H9 (cell line): Measurements from ENCODE around the gene SLC4A5. TPM values are rescaled to one million over a fixed set of nuclear protein-coding genes. Genes with fewer than 3 reads are reported as not detected.

Source experiments
- DNase-seq: peaks from one replicate; pipeline ENCODE4 v3.0.0-alpha.2; 2017
- H2AFZ ChIP-seq: one replicate; pipeline ENCODE4 v1.6.1; 2013; ENCODE audit warnings: mild to moderate bottlenecking, low read length, control low read depth, moderate library complexity
- H2AK5ac ChIP-seq: 2 replicates; pipeline ENCODE4 v1.6.1; 2013; ENCODE audit warnings: low read length, control low read depth, mixed read lengths; ENCODE audit not compliant: insufficient read length
- H2BK120ac ChIP-seq: one replicate; pipeline ENCODE4 v1.6.1; 2013; ENCODE audit warnings: low read depth, mild to moderate bottlenecking, low read length, control low read depth, inconsistent platforms; ENCODE audit not compliant: poor library complexity, severe bottlenecking
- H2BK12ac ChIP-seq: 2 replicates; pipeline ENCODE4 v1.6.1; 2013; ENCODE audit warnings: low read length, control low read depth, mixed read lengths, low read depth; ENCODE audit not compliant: insufficient read length
- H2BK15ac ChIP-seq: 2 replicates; pipeline ENCODE4 v1.6.1; 2013; ENCODE audit warnings: low read depth, low read length, control low read depth
- H2BK20ac ChIP-seq: one replicate; pipeline ENCODE4 v1.6.1; 2013; ENCODE audit warnings: low read depth, mild to moderate bottlenecking, low read length, control low read depth, inconsistent platforms; ENCODE audit not compliant: poor library complexity, severe bottlenecking
- H2BK5ac ChIP-seq: 2 replicates; pipeline ENCODE4 v1.6.1; 2013; ENCODE audit warnings: low read length, control low read depth, mixed read lengths; ENCODE audit not compliant: insufficient read length
- H3K14ac ChIP-seq: 2 replicates; pipeline ENCODE4 v1.6.1; 2013; ENCODE audit warnings: low read length, control low read depth; ENCODE audit not compliant: insufficient read depth
- H3K18ac ChIP-seq: 2 replicates; pipeline ENCODE4 v1.6.1; 2013; ENCODE audit warnings: low read depth, mild to moderate bottlenecking, mixed read lengths, low read length, control low read depth; ENCODE audit not compliant: insufficient read length
- H3K23ac ChIP-seq: 2 replicates; pipeline ENCODE4 v1.6.1; 2013; ENCODE audit warnings: low read length, control low read depth, mixed read lengths, low read depth; ENCODE audit not compliant: insufficient read length
- H3K23me2 ChIP-seq: 2 replicates; pipeline ENCODE4 v1.6.1; 2013; ENCODE audit warnings: low read depth, mild to moderate bottlenecking, mixed read lengths, low read length, control low read depth; ENCODE audit not compliant: insufficient read length, poor library complexity, severe bottlenecking
- H3K27ac ChIP-seq: 2 replicates; pipeline ENCODE4 v1.5.1; 2013; ENCODE audit warnings: low read length, control low read depth, mixed read lengths, low read depth; ENCODE audit not compliant: insufficient read length
- H3K27me3 ChIP-seq: 2 replicates; pipeline ENCODE4 v1.6.1; 2013; ENCODE audit warnings: low read length, control low read depth, inconsistent platforms; ENCODE audit not compliant: insufficient read depth
- H3K4ac ChIP-seq: 2 replicates; pipeline ENCODE4 v1.6.1; 2013; ENCODE audit warnings: low read depth, mild to moderate bottlenecking, control low read depth, inconsistent platforms, low read length, moderate library complexity
- H3K4me1 ChIP-seq: 2 replicates; pipeline ENCODE4 v1.6.1; 2013; ENCODE audit warnings: low read length, control low read depth, inconsistent platforms; ENCODE audit not compliant: insufficient read depth
- H3K4me2 ChIP-seq: 2 replicates; pipeline ENCODE4 v1.6.1; 2013; ENCODE audit warnings: low read length, control low read depth, mixed read lengths; ENCODE audit not compliant: insufficient read length, insufficient read depth
- H3K56ac ChIP-seq: 2 replicates; pipeline ENCODE4 v1.6.1; 2013; ENCODE audit warnings: low read depth, mild to moderate bottlenecking, mixed read lengths, low read length, control low read depth; ENCODE audit not compliant: insufficient read length
- H3K79me1 ChIP-seq: 2 replicates; pipeline ENCODE4 v1.6.1; 2013; ENCODE audit warnings: low read depth, mild to moderate bottlenecking, moderate library complexity, low read length, control low read depth, inconsistent platforms; ENCODE audit not compliant: insufficient read depth, poor library complexity, severe bottlenecking
- H3K79me2 ChIP-seq: 2 replicates; pipeline ENCODE4 v1.6.1; 2013; ENCODE audit warnings: low read length, control low read depth, inconsistent platforms; ENCODE audit not compliant: insufficient read depth
- H3K9ac ChIP-seq: 2 replicates; pipeline ENCODE4 v1.6.1; 2013; ENCODE audit warnings: low read length, control low read depth, mixed read lengths; ENCODE audit not compliant: insufficient read length; ENCODE audit errors: extremely low read depth
- H3K9me3 ChIP-seq: one replicate; pipeline ENCODE4 v1.6.1; 2013; ENCODE audit warnings: low read depth, low read length, inconsistent platforms; ENCODE audit not compliant: control insufficient read depth
- H3T11ph ChIP-seq: one replicate; pipeline ENCODE4 v1.6.1; 2013; ENCODE audit warnings: mild to moderate bottlenecking, low read length, control low read depth, inconsistent platforms
- H4K20me1 ChIP-seq: one replicate; pipeline ENCODE4 v1.6.1; 2013; ENCODE audit not compliant: control insufficient read depth, insufficient read length, insufficient read depth
- H4K5ac ChIP-seq: 2 replicates; pipeline ENCODE4 v1.6.1; 2013; ENCODE audit warnings: low read depth, mild to moderate bottlenecking, mixed read lengths, low read length, control low read depth; ENCODE audit not compliant: insufficient read length
- H4K8ac ChIP-seq: replicated peaks from 2 replicates; pipeline ENCODE4 v1.6.1; 2013; ENCODE audit warnings: low read length, control low read depth, mixed read lengths, low read depth; ENCODE audit not compliant: insufficient read length
- H4K91ac ChIP-seq: 2 replicates; pipeline ENCODE4 v1.6.1; 2013; ENCODE audit warnings: low read depth, mild to moderate bottlenecking, moderate library complexity, mixed read lengths, low read length, control low read depth; ENCODE audit not compliant: insufficient read length
- H3K27ac Mint-ChIP-seq, 3 experiments: 2 replicates in 2 of 3; 3 replicates in 1 of 3; pipeline ENCODE4 v1.8.0; 2020 to 2021; ENCODE audit warnings: mixed read lengths in 3 of 3, mild to moderate bottlenecking in 1 of 3, moderate library complexity in 1 of 3
- H3K27me3 Mint-ChIP-seq: 2 replicates; pipeline ENCODE4 v1.8.0; 2021; ENCODE audit warnings: low read depth, mild to moderate bottlenecking, moderate library complexity, mixed read lengths
- H3K36me3 Mint-ChIP-seq, 3 experiments: 2 replicates in 2 of 3; 3 replicates in 1 of 3; pipeline ENCODE4 v1.8.0; 2020 to 2021; ENCODE audit warnings: low read depth in 3 of 3, mixed read lengths in 3 of 3; ENCODE audit not compliant: insufficient read depth in 1 of 3
- H3K4me1 Mint-ChIP-seq, 2 experiments: 2 replicates each; pipeline ENCODE4 v1.8.0; 2020; ENCODE audit warnings: mixed read lengths in 2 of 2
- H3K4me3 Mint-ChIP-seq, 2 experiments: 2 replicates in 1 of 2; 3 replicates in 1 of 2; pipeline ENCODE4 v1.8.0; 2020 to 2021; ENCODE audit warnings: mild to moderate bottlenecking in 2 of 2, mixed read lengths in 2 of 2, moderate library complexity in 1 of 2
- H3K9me3 Mint-ChIP-seq, 2 experiments: 2 replicates in 1 of 2; 3 replicates in 1 of 2; pipeline ENCODE4 v1.8.0; 2020; ENCODE audit warnings: mild to moderate bottlenecking in 2 of 2, mixed read lengths in 2 of 2, moderate library complexity in 1 of 2
- WGBS: extraction: QIAGEN DNeasy Blood & Tissue Kit; methylation state at CpG from one replicate; pipeline ENCODE4 v1.1.7; 2013; ENCODE audit warnings: missing lambda C conversion rate, low lambda C conversion rate, mixed read lengths; ENCODE audit not compliant: insufficient read length; ENCODE audit errors: extremely low coverage; 5-methylcytosine and 5-hydroxymethylcytosine counted together
- total RNA-seq: library from RNA; stranded (reverse); gene quantifications from 2 replicates; pipeline ENCODE4 v1.2.1, GENCODE V29; 2021
- TF ChIP-seq, protein P1 (sequence below): fragments of 200-600 bp; sonication (generic); conservative IDR thresholded peaks from 3 replicates; pipeline ENCODE4 v1.8.0; 2021; ENCODE audit warnings: antibody characterized with exemption, mild to moderate bottlenecking

SLC4A5 gene
- total RNA-seq, 1 experiment from 2014 or later = 0.50 TPM

DNA sequence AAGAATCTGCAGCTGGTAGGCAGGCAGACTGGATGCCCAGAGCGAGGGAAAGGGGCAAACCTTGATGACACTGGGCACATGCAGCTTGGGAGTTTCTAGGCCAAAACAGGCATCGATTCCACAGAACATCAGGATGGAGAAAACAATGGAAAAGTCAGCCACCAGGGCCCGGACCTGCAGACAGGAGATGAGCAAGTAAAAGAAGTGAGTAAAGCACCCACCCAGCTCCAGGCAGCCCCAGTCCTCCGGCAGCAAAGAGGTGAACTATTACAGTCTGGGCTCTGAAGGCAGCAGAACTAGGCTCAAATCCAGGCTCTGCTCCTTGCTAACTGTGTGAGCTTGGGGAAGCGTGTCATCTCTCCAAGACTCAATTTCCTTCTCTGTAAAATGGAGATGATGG is 108.2 kb downstream of the SLC4A5 start:
- no peak overlapping the region for H3K18ac ChIP-seq
- Mint-ChIP-seq H3K36me3 (no peaks in the 10 kb centered on the region), H3K4me3 (no peak overlapping the region), H3K27me3 (peaks cover 11% of the 10 kb centered on the region), H3K27ac (no peak overlapping the region), H3K4me1 (peaks cover 4 to 5% of the 10 kb centered on the region in 2 experiments; a peak in 3 of 4 replicates), H3K9me3 (no peaks in the 10 kb centered on the region)
- no peak overlapping the region for H2AK5ac ChIP-seq
- H3K27ac ChIP-seq = no peak overlapping the region
- H3K14ac ChIP-seq = no peak overlapping the region
- no peak overlapping the region for H3K23ac ChIP-seq
- H3K4me1 ChIP-seq = no peaks in the 10 kb centered on the region; the same call in 1 of the 2 replicates
- DNase-seq = no peak
- no peak overlapping the region for H2BK5ac ChIP-seq
- H4K20me1 ChIP-seq = no peaks in the 10 kb centered on the region
- TF ChIP-seq, protein P1, sequence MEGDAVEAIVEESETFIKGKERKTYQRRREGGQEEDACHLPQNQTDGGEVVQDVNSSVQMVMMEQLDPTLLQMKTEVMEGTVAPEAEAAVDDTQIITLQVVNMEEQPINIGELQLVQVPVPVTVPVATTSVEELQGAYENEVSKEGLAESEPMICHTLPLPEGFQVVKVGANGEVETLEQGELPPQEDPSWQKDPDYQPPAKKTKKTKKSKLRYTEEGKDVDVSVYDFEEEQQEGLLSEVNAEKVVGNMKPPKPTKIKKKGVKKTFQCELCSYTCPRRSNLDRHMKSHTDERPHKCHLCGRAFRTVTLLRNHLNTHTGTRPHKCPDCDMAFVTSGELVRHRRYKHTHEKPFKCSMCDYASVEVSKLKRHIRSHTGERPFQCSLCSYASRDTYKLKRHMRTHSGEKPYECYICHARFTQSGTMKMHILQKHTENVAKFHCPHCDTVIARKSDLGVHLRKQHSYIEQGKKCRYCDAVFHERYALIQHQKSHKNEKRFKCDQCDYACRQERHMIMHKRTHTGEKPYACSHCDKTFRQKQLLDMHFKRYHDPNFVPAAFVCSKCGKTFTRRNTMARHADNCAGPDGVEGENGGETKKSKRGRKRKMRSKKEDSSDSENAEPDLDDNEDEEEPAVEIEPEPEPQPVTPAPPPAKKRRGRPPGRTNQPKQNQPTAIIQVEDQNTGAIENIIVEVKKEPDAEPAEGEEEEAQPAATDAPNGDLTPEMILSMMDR = no peak
- H3K79me1 ChIP-seq = no peaks in the 10 kb centered on the region
- no peak overlapping the region for H3K4me2 ChIP-seq
- H4K91ac ChIP-seq = no peak overlapping the region
- H3K9me3 ChIP-seq = no peaks in the 10 kb centered on the region
- no peaks in the 10 kb centered on the region for H3K27me3 ChIP-seq
- H3K56ac ChIP-seq = no peak overlapping the region
- no peaks in the 10 kb centered on the region for H3K23me2 ChIP-seq
- H2BK12ac ChIP-seq = no peak overlapping the region
- H4K5ac ChIP-seq = no peak overlapping the region
- no peaks in the 10 kb centered on the region for H3K79me2 ChIP-seq
- H3T11ph ChIP-seq = no peak overlapping the region
- no peak overlapping the region for H2AFZ ChIP-seq
- H3K9ac ChIP-seq = no peak overlapping the region
- no peak overlapping the region for H2BK120ac ChIP-seq
- no peak overlapping the region for H3K4ac ChIP-seq
- H4K8ac ChIP-seq = no peak overlapping the region
- WGBS = no CpG with 5 or more reads among the region's 5 CpGs
- H2BK20ac ChIP-seq = no peak overlapping the region
- H2BK15ac ChIP-seq = no peak overlapping the region
